Measurements from ENCODE around the gene BACH1.

Gene BACH1

GRCh38 chr21:29385934-29386520 lies 87.3 kb downstream of the BACH1 start:
- no peak for DNase-seq

DNA sequence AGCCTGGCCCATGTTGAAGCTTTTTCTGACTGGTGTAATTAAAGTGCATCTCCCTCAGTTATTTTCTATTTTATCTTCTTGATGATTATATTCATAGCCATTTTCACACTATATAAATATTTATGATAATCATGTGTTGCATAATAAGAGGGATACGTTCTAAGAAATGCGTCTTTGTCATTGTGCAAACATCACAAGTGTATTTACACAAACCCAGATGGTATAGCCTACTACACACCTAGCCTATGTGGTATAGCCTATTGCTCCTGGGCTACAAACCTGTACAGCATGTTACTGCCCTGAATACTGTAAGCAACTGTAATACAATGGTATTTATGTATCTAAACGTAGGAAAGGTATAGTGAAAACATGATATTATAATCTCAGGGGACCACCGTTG lies 88.1 kb downstream of the BACH1 start:
- DNase-seq = no peak

- DNase-seq = no peak
Observed at GRCh38 chr21:29387598-29387997, 88.9 kb downstream of the BACH1 start.

GRCh38 chr21:29389136-29389535 lies 90.4 kb downstream of the BACH1 start:
- DNase-seq = no peak

DNA sequence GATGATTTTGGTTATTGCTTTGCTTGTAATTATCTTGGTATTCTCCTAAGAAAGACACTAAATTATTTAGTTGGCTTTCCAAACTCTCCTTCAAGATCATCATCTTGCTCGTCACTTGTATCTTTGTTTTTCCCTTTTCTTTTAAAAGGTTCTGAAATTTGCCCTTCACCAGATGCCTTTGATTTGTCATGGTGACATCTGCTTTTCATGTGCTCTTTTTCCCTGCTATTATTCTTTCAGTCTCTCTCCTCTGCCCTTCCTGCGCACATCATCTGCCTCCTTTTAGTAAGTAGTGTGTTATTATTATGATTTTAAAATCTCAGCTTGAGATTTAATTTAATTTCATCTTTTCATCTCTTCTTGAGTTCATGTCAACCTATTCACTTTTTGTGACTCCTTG lies 92.1 kb downstream of the BACH1 start:
- DNase-seq = no peak

DNA sequence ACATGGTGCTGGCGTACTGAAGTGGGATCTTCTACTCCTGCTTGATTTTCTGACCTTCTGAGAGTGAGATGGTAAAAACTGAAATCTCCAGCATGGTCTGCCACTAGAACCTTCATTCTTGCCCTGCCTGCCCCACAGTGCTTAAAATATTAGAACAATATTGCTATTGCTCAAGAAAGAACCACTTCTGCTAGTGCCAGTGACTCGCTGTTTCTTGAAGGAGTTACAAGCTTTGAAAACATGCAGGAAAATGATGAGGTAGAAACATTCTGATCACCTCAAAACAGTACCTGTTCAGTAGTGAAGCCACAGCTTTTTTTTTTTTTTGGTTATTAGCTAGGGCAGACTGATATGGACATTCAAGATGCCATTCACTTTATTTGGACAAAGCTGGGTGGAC lies 95.3 kb downstream of the BACH1 start:
- DNase-seq = no peak

Data from stimulated activated CD4-positive, alpha-beta T cell treated with anti-CD3 and anti-CD28 coated beads, Interleukin-4, amount 100 ng/mL, for 24 hours (primary cell).